HepG2 (cell line): ENCODE results near the gene SYCP2. TPM values are rescaled to one million over a fixed set of nuclear protein-coding genes. Genes with fewer than 3 reads are reported as not detected.
"Not testable (repeated sequence)": the region's sequence is repeated elsewhere in the genome, so short reads cannot be mapped to it uniquely, and the experiment has no call there.

Experiments
- ATAC-seq: fragments of 200-7000 bp; cut with Tn5 transposase; 3 replicates; pipeline ENCODE4 v1.9.1; 2020; ENCODE audit warnings: mild to moderate bottlenecking, moderate library complexity
- BruUV-seq: library from RNA; stranded (reverse); fragments of 400-500 nt; replicated peaks from 2 replicates; lab custom pipeline; 2021; lab: Mats Ljungman, UMichigan
- CTCF ChIA-PET: fragments of 300-600 bp; formaldehyde crosslinking; extraction: SDS; loops from one replicate; lab custom pipeline; 2021; ENCODE audit warnings: low total read pairs, inconsistent platforms, low intra/inter-chr PET ratio; lab: Yijun Ruan, JAX
- POLR2A ChIA-PET: fragments of 350-600 bp; sonication (Branson Sonifier 250); formaldehyde crosslinking; loops from one replicate; lab custom pipeline; 2020; ENCODE audit warnings: antibody characterized with exemption, inconsistent platforms; lab: Yijun Ruan, JAX
- DNase-seq: peaks from one replicate; pipeline ENCODE4 v3.0.0-alpha.2; 2015; ENCODE audit warnings: low spot score
- FAIRE-seq: peaks from 3 replicates; lab custom pipeline; 2011; peaks lifted over from hg19 to GRCh38; lab: Jason Lieb, UNC
- H2AFZ ChIP-seq: one replicate; pipeline ENCODE4 v1.6.1; 2011; ENCODE audit warnings: low read length, inconsistent platforms
- H3K27ac ChIP-seq: fragments of 300-600 bp; 3 replicates; pipeline ENCODE4 v1.8.0; 2011; ENCODE audit warnings: mixed run types, mild to moderate bottlenecking, mixed read lengths, low read length, inconsistent platforms; ENCODE audit not compliant: insufficient read depth; ENCODE audit errors: extremely low read length
- H3K27me3 ChIP-seq, 2 experiments: fragments of 200-600 bp in 1 of 2; 2 replicates in 1 of 2; 3 replicates in 1 of 2; pipeline versions ENCODE4 v1.6.0 to v1.8.0; 2011; ENCODE audit warnings: low read length in 2 of 2, mild to moderate bottlenecking in 2 of 2, moderate library complexity in 2 of 2, inconsistent platforms in 1 of 2; ENCODE audit not compliant: insufficient read depth in 2 of 2, control insufficient read depth in 1 of 2
- H3K36me3 ChIP-seq, 2 experiments: fragments of 200-600 bp in 1 of 2; replicated peaks in 1 of 2; 2 replicates in 1 of 2; 3 replicates in 1 of 2; pipeline versions ENCODE4 v1.5.1 to v1.8.0; 2011; ENCODE audit warnings: low read length in 2 of 2, inconsistent platforms in 1 of 2; ENCODE audit not compliant: insufficient read depth in 2 of 2, control insufficient read depth in 1 of 2
- H3K4me1 ChIP-seq: 2 replicates; pipeline ENCODE4 v1.5.1; 2012; ENCODE audit warnings: low read length, inconsistent platforms; ENCODE audit not compliant: insufficient read depth
- H3K4me2 ChIP-seq: 2 replicates; pipeline ENCODE4 v1.6.0; 2011; ENCODE audit warnings: low read depth, low read length, inconsistent platforms
- H3K4me3 ChIP-seq, 3 experiments: fragments of 200-600 bp in 1 of 3; sonication (generic), shearing (Covaris generic) in 1 of 3; replicated peaks in 1 of 3; 2 replicates each; pipeline ENCODE4 v1.5.1; 2011 to 2016; ENCODE audit warnings: low read length in 3 of 3, inconsistent platforms in 2 of 3, low read depth in 2 of 3, mild to moderate bottlenecking in 2 of 3, control low read depth in 1 of 3, mixed read lengths in 1 of 3; ENCODE audit not compliant: insufficient read depth in 1 of 3
- H3K79me2 ChIP-seq: one replicate; pipeline ENCODE4 v1.6.1; 2011; ENCODE audit warnings: low read length, inconsistent platforms; ENCODE audit not compliant: insufficient read depth
- H3K9ac ChIP-seq: 2 replicates; pipeline ENCODE4 v1.6.0; 2011; ENCODE audit warnings: mild to moderate bottlenecking, low read depth, low read length, inconsistent platforms; ENCODE audit not compliant: insufficient read depth
- H3K9me3 ChIP-seq: 2 replicates; pipeline ENCODE4 v1.5.1; 2012; ENCODE audit warnings: mild to moderate bottlenecking, low read length
- H4K20me1 ChIP-seq: 2 replicates; pipeline ENCODE4 v1.6.0; 2011; ENCODE audit warnings: inconsistent platforms, mild to moderate bottlenecking, low read length, moderate library complexity; ENCODE audit not compliant: insufficient read depth
- BATF2 ChIP-seq: sonication (generic); formaldehyde crosslinking; IDR thresholded peaks from 2 replicates; pipeline ENCODE4 v1.8.0; 2022; ENCODE audit warnings: mild to moderate bottlenecking, missing genetic modification reagents, moderate library complexity
- ZFP36 ChIP-seq: fragments of 150-350 bp; IDR thresholded peaks from 2 replicates; pipeline ENCODE4 v1.6.1; 2018; ENCODE audit warnings: borderline replicate concordance, low read length, low read depth; ENCODE audit not compliant: partially characterized antibody
- ZNF710 ChIP-seq: sonication (generic); formaldehyde crosslinking; IDR thresholded peaks from 2 replicates; pipeline ENCODE4 v1.5.0; 2020; ENCODE audit warnings: mild to moderate bottlenecking, missing genetic modification reagents, borderline replicate concordance
- in situ Hi-C: cut with HindIII; loops from 2 replicates; pipeline ENCODE4 v1.10.0; 2017; ENCODE audit warnings: low pct_unique_long_range_greater_than_20kb; ENCODE audit not compliant: extremely low pct_ligation_motif_present
- intact Hi-C: fragments of 100-400 bp; cut with micrococcal nuclease; formaldehyde crosslinking; loops from one replicate; pipeline ENCODE4 v1.10.0; 2022; ENCODE audit not compliant: unreplicated experiment
- polyA plus RNA-seq, 8 experiments: library from polyadenylated mRNA; depleted of rRNA in 3 of 8; stranded (reverse) in 7 of 8; unstranded in 1 of 8; fragments of >200 nt; fragmentation: Illumina TruSeq in 4 of 8; extraction: Trizol in 4 of 8; gene quantifications; 2 replicates each; pipeline versions ENCODE4 v1.2.1 to v1.2.3, GENCODE V29; 2011 to 2016; ENCODE audit warnings: low read depth in 4 of 8, missing spikeins in 1 of 8, mixed read lengths in 1 of 8; ENCODE audit not compliant: insufficient read depth in 1 of 8
- total RNA-seq, 5 experiments: library from RNA; depleted of rRNA; stranded (reverse); fragments of >200 nt; fragmentation: Illumina TruSeq; extraction: Trizol; gene quantifications; 2 replicates each; pipeline ENCODE4 v1.2.3, GENCODE V29; 2016; ENCODE audit warnings: low read depth in 1 of 5

The SYCP2 gene
- total and polyA plus RNA-seq, 2 of the 13 experiments (the other 11 are each of a cell fraction or from before 2014, with no cell fraction given): 0.07 to 0.24 TPM

- TF ChIP-seq ZNF710 (CRISPR knock-in tag) (no peak), BATF2 (CRISPR knock-in tag) (no peak), ZFP36 (no peak)
Measured at GRCh38 chr20:59958123-59958522, 24.7 kb upstream of the SYCP2 start, which contains the start of gene CDH26 (continued).

- H3K36me3 ChIP-seq, H3K79me2 ChIP-seq, in situ Hi-C loops, H4K20me1 ChIP-seq, DNase-seq, ATAC-seq, FAIRE-seq, BruUV-seq, H3K4me1 ChIP-seq, H3K9me3 ChIP-seq, H3K4me3 ChIP-seq, H3K4me2 ChIP-seq, H3K27me3 ChIP-seq, CTCF ChIA-PET, intact Hi-C loops, H3K9ac ChIP-seq, POLR2A ChIA-PET, H3K27ac ChIP-seq, H2AFZ ChIP-seq: not testable (repeated sequence)
Measured at GRCh38 chr20:59957568-59957967, 24.1 kb upstream of the SYCP2 start.
